ENCODE results near the gene P2RY6. TPM values are rescaled to one million over a fixed set of nuclear protein-coding genes. Genes with fewer than 3 reads are reported as not detected.

P2RY6 gene
- polyA plus RNA-seq, 2 of the 4 experiments (the other 2 are of a cell fraction), result 6.8 to 8.8 TPM

GRCh38 chr11:73294604-73295003, 22.5 kb downstream of the P2RY6 start (continued):
- TF ChIP-seq HOXB5 (CRISPR knock-in tag; IDR thresholded peaks at IDR 0.05), result no peak

GRCh38 chr11:73295241-73295995, 23.3 kb downstream of the P2RY6 start:
- H3K4me1 ChIP-seq, result peaks cover 8% of the 10 kb centered on the region
- peak overlapping the region in 1 of 2 experiments; percentile 47; a peak in 1 of 6 replicates for H3K27ac ChIP-seq
- FAIRE-seq, result no peak
- H3K4me3 ChIP-seq, result no peak overlapping the region
- no peaks in the 10 kb centered on the region for H3K9me3 ChIP-seq
- ChIA-PET CTCF (interaction anchor here (0.6 to 25.1 kb wide), 22 partner anchors 9 to 579 kb away, joined by 3 to 527 read pairs (median 4); partner anchors contain the start of genes ARHGEF17 and P2RY6), POLR2A (no interaction called here)
- ATAC-seq, result peak; percentile 65 to 84
- WGBS (ENCODE audit: missing lambda C conversion rate), result 41% methylated on average over 12 of the region's 12 CpGs
- peak; percentile 70 to 73 for DNase-seq (ENCODE audit: low read depth in 1 of 2, low spot score in 1 of 2)
- H3K4me2 ChIP-seq, result peak overlapping the region; percentile 13; the same call in 1 of the 3 replicates
- peak in 1 of 2 experiments; percentile 60; a peak in 4 of 5 replicates for TF ChIP-seq RAD21 (conservative IDR thresholded peaks at IDR 0.05 in 1 of 2, IDR thresholded peaks at IDR 0.05 in 1 of 2)
- TF ChIP-seq MAX (IDR thresholded peaks at IDR 0.05), result 0 out of 2 replicates have a peak, but pooled peaks have one; percentile 34
- TF ChIP-seq MYC (IDR thresholded peaks at IDR 0.05; ENCODE audit: borderline replicate concordance, low read length), result no peak
- peak; percentile 86 for TF ChIP-seq CTCF (IDR thresholded peaks at IDR 0.05)
- peak; percentile 49; the same call in 2 of the 3 replicates for TF ChIP-seq SMC3 (IDR thresholded peaks at IDR 0.05)

GRCh38 chr11:73295996-73296318, 23.8 kb downstream of the P2RY6 start:
- POLR2A ChIA-PET, result no interaction called here
- CTCF ChIA-PET, result interaction anchor here (1.0 to 25.1 kb wide), 6 partner anchors 12 to 107 kb away, joined by 3 to 527 read pairs (median 98); partner anchors contain the start of gene ARHGEF17
- WGBS (ENCODE audit: missing lambda C conversion rate), result 85% methylated on average over 3 of the region's 3 CpGs

More at GRCh38 chr11:73295996-73296318, 23.8 kb downstream of the P2RY6 start:
- no peak for FAIRE-seq
- H3K4me1 ChIP-seq, result peaks cover 8% of the 10 kb centered on the region
- no peaks in the 10 kb centered on the region for H3K9me3 ChIP-seq
- TF ChIP-seq NPAS2 (CRISPR knock-in tag; IDR thresholded peaks at IDR 0.05; ENCODE audit: borderline replicate concordance), result no peak
- TF ChIP-seq JUNB (IDR thresholded peaks at IDR 0.05), result no peak
- no peak for TF ChIP-seq ZFP36 (IDR thresholded peaks at IDR 0.05; ENCODE audit: borderline replicate concordance, partially characterized antibody)
- no peak for TF ChIP-seq RFX5 (IDR thresholded peaks at IDR 0.05)
- no peak for TF ChIP-seq PBX3 (IDR thresholded peaks at IDR 0.05)
- TF ChIP-seq ESRRA (IDR thresholded peaks at IDR 0.05; ENCODE audit: borderline replicate concordance, low read length), result no peak
- TF ChIP-seq RNF2 (IDR thresholded peaks at IDR 0.05; ENCODE audit: borderline replicate concordance, low read depth), result no peak
- TF ChIP-seq NFE2L2 (conservative IDR thresholded peaks at IDR 0.05; ENCODE audit: low read length), result no peak
- TF ChIP-seq GATA3 (IDR thresholded peaks at IDR 0.05; ENCODE audit: borderline replicate concordance), result no peak
- TF ChIP-seq ATOH8 (CRISPR knock-in tag; IDR thresholded peaks at IDR 0.05; ENCODE audit: low read depth), result no peak
- TF ChIP-seq RARB (CRISPR knock-in tag; IDR thresholded peaks at IDR 0.05), result no peak
- TF ChIP-seq CBX2 (IDR thresholded peaks at IDR 0.05; ENCODE audit: borderline replicate concordance, low read depth), result no peak
- TF ChIP-seq SMC3 (IDR thresholded peaks at IDR 0.05), result no peak
- TF ChIP-seq HOXA7 (CRISPR knock-in tag; IDR thresholded peaks at IDR 0.05), result no peak
- ATAC-seq, result no peak
- no peak for DNase-seq (ENCODE audit: low read depth in 1 of 2, low spot score in 1 of 2)
- H3K4me2 ChIP-seq, result no peak overlapping the region
- no peak overlapping the region for H3K4me3 ChIP-seq
- no peak overlapping the region for H3K27ac ChIP-seq
